SK-N-SH treated with all-trans-retinoic acid at 6 μM for 48 hours (cell line): ENCODE data around the gene DDX42.

ENCODE experiments used
- ATAC-seq: fragments of 200-7000 bp; cut with Tn5 transposase; 3 replicates; pipeline ENCODE4 v1.9.1; 2020; ENCODE audit warnings: mild to moderate bottlenecking, moderate library complexity
- CSDC2 ChIP-seq: fragments of 250-450 bp; sonication (Bioruptor Pico); IDR thresholded peaks from 2 replicates; pipeline ENCODE4 v1.5.0; 2020; ENCODE audit warnings: mild to moderate bottlenecking, moderate library complexity
- ESRRG ChIP-seq: fragments of 250-450 bp; sonication (Bioruptor Pico); IDR thresholded peaks from 2 replicates; pipeline ENCODE4 v1.6.1; 2021; ENCODE audit warnings: mild to moderate bottlenecking
- OSR1 ChIP-seq: fragments of 250-450 bp; sonication (Bioruptor Pico); IDR thresholded peaks from 2 replicates; pipeline ENCODE4 v1.8.0; 2022; ENCODE audit warnings: moderate library complexity, mild to moderate bottlenecking, inconsistent platforms
- TCF4 ChIP-seq: fragments of 250-450 bp; sonication (Bioruptor Pico); IDR thresholded peaks from 2 replicates; pipeline ENCODE4 v1.8.0; 2021; ENCODE audit warnings: mild to moderate bottlenecking, moderate library complexity, borderline replicate concordance
- ZC3H10 ChIP-seq: fragments of 250-450 bp; sonication (Bioruptor Pico); IDR thresholded peaks from 2 replicates; pipeline ENCODE4 v1.5.1; 2021; ENCODE audit warnings: mild to moderate bottlenecking, moderate library complexity
- ZFP3 ChIP-seq: fragments of 250-450 bp; sonication (Bioruptor Pico); IDR thresholded peaks from 2 replicates; pipeline ENCODE4 v1.5.0; 2020; ENCODE audit warnings: mild to moderate bottlenecking, moderate library complexity
- ZFP30 ChIP-seq: fragments of 450-650 bp; formaldehyde crosslinking; IDR thresholded peaks from 2 replicates; pipeline ENCODE4 v1.5.0; 2022; ENCODE audit warnings: mild to moderate bottlenecking, moderate library complexity
- ZNF565 ChIP-seq: fragments of 450-650 bp; formaldehyde crosslinking; conservative IDR thresholded peaks from 2 replicates; pipeline ENCODE4 v1.5.0; 2020; ENCODE audit warnings: low read depth, mild to moderate bottlenecking, moderate library complexity
- ZNF70 ChIP-seq: fragments of 450-650 bp; formaldehyde crosslinking; IDR thresholded peaks from 2 replicates; pipeline ENCODE4 v1.5.0; 2020; ENCODE audit warnings: mild to moderate bottlenecking, moderate library complexity
- ZNF8 ChIP-seq: fragments of 450-650 bp; formaldehyde crosslinking; IDR thresholded peaks from 2 replicates; pipeline ENCODE4 v1.5.0; 2020; ENCODE audit warnings: mild to moderate bottlenecking, moderate library complexity
- TF ChIP-seq, protein P1 (sequence below): fragments of 250-450 bp; sonication (Bioruptor Pico); IDR thresholded peaks from 2 replicates; pipeline ENCODE4 v1.5.0; 2020; ENCODE audit warnings: mild to moderate bottlenecking, moderate library complexity
- TF ChIP-seq, protein P2 (sequence below): fragments of 250-450 bp; sonication (Bioruptor Pico); IDR thresholded peaks from 2 replicates; pipeline ENCODE4 v1.8.0; 2020; ENCODE audit warnings: mild to moderate bottlenecking, moderate library complexity, borderline replicate concordance
- TF ChIP-seq, protein P3 (sequence below): fragments of 250-450 bp; sonication (Bioruptor Pico); IDR thresholded peaks from 2 replicates; pipeline ENCODE4 v1.5.1; 2021; ENCODE audit warnings: mild to moderate bottlenecking, moderate library complexity
- TF ChIP-seq, protein P4 (sequence below): fragments of 250-450 bp; sonication (Bioruptor Pico); IDR thresholded peaks from 2 replicates; pipeline ENCODE4 v1.8.0; 2021; ENCODE audit warnings: low read depth, mild to moderate bottlenecking, moderate library complexity, borderline replicate concordance

Gene DDX42

DNA sequence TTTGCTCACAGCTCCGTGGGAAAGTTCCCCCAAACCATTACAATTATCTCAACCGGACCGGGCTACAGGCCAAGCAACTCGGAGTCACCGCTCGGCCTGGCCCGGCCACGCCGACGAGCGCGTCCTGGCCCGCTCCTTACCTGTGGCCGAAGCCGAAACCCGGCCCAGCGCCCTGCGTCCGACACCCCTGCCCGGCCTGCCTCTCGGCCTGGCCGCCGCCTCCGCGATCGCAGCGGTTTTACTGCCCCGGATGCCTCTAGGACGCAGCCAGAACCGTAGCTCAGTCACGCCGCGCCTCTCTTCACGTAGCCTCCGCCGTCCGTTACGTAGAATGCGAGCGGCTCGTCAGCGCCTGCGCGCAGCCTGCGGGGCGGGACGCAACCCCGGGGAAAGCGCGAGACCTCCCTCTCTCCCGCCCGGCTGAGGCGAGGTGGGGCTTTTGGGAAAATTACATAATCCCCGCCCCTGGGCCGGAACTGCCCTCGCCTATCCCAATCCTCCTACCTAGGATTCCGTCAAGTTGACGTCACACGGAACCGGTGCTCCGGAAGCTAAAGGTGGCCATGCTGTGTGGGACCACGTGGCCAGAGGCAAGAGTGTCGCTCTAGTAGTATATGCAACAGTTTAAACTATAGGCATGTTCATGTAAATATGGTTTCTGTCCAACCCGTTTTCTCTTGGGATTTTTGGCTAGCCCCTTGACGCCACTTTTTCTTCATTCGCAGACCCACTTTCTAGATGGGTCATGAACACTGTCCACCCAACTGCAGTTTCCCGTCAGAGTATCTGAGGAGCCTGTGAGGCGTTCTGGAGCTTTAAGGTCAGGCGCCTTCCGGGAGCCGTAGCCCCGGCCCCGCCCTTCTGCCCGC is 464 bp upstream of the DDX42 start, which contains the start of gene CCDC47:
TSS of gene CCDC47 (minus strand) at position 326 of the 869 bp plus-strand sequence. CDS start 7,422 bp downstream, outside the sequence.
- ATAC-seq: peak; percentile 89
- TF ChIP-seq, protein P1, sequence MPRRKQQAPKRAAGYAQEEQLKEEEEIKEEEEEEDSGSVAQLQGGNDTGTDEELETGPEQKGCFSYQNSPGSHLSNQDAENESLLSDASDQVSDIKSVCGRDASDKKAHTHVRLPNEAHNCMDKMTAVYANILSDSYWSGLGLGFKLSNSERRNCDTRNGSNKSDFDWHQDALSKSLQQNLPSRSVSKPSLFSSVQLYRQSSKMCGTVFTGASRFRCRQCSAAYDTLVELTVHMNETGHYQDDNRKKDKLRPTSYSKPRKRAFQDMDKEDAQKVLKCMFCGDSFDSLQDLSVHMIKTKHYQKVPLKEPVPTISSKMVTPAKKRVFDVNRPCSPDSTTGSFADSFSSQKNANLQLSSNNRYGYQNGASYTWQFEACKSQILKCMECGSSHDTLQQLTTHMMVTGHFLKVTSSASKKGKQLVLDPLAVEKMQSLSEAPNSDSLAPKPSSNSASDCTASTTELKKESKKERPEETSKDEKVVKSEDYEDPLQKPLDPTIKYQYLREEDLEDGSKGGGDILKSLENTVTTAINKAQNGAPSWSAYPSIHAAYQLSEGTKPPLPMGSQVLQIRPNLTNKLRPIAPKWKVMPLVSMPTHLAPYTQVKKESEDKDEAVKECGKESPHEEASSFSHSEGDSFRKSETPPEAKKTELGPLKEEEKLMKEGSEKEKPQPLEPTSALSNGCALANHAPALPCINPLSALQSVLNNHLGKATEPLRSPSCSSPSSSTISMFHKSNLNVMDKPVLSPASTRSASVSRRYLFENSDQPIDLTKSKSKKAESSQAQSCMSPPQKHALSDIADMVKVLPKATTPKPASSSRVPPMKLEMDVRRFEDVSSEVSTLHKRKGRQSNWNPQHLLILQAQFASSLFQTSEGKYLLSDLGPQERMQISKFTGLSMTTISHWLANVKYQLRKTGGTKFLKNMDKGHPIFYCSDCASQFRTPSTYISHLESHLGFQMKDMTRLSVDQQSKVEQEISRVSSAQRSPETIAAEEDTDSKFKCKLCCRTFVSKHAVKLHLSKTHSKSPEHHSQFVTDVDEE (CRISPR knock-in tag): 0 out of 2 replicates have a peak, but pooled peaks have one; percentile 32
- peak; percentile 43; the same call in 1 of the 2 replicates for TF ChIP-seq CSDC2 (CRISPR knock-in tag)
- TF ChIP-seq ZC3H10 (CRISPR knock-in tag): no peak
- TF ChIP-seq, all 23 proteins: peak for 2

DNA sequence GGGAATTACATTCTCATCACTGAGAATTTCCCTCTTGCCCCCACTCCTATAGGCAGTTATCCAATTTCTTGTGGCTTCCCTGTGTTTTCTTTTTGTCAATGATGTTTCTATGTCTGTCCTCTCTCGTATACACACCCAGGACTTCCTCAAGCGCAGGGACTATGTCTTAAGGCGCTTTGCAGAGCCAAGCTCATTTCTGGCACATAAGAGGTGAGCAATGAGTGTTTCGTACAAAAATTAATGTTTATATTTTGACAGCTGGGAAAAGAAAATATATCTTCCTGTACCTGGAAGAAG is 947 bp downstream of the DDX42 start:
- no peak for TF ChIP-seq ZNF8 (CRISPR knock-in tag)
- TF ChIP-seq, protein P2, sequence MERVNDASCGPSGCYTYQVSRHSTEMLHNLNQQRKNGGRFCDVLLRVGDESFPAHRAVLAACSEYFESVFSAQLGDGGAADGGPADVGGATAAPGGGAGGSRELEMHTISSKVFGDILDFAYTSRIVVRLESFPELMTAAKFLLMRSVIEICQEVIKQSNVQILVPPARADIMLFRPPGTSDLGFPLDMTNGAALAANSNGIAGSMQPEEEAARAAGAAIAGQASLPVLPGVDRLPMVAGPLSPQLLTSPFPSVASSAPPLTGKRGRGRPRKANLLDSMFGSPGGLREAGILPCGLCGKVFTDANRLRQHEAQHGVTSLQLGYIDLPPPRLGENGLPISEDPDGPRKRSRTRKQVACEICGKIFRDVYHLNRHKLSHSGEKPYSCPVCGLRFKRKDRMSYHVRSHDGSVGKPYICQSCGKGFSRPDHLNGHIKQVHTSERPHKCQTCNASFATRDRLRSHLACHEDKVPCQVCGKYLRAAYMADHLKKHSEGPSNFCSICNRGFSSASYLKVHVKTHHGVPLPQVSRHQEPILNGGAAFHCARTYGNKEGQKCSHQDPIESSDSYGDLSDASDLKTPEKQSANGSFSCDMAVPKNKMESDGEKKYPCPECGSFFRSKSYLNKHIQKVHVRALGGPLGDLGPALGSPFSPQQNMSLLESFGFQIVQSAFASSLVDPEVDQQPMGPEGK: no peak
- TF ChIP-seq OSR1 (CRISPR knock-in tag): no peak
- no peak for TF ChIP-seq ZNF70 (CRISPR knock-in tag)
- TF ChIP-seq, protein P3, sequence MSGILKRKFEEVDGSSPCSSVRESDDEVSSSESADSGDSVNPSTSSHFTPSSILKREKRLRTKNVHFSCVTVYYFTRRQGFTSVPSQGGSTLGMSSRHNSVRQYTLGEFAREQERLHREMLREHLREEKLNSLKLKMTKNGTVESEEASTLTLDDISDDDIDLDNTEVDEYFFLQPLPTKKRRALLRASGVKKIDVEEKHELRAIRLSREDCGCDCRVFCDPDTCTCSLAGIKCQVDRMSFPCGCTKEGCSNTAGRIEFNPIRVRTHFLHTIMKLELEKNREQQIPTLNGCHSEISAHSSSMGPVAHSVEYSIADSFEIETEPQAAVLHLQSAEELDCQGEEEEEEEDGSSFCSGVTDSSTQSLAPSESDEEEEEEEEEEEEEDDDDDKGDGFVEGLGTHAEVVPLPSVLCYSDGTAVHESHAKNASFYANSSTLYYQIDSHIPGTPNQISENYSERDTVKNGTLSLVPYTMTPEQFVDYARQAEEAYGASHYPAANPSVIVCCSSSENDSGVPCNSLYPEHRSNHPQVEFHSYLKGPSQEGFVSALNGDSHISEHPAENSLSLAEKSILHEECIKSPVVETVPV (CRISPR knock-in tag): no peak
- no peak for TF ChIP-seq ZNF565
- TF ChIP-seq TCF4 (CRISPR knock-in tag): no peak
- no peak for TF ChIP-seq ESRRG (CRISPR knock-in tag)
- TF ChIP-seq, protein P4, sequence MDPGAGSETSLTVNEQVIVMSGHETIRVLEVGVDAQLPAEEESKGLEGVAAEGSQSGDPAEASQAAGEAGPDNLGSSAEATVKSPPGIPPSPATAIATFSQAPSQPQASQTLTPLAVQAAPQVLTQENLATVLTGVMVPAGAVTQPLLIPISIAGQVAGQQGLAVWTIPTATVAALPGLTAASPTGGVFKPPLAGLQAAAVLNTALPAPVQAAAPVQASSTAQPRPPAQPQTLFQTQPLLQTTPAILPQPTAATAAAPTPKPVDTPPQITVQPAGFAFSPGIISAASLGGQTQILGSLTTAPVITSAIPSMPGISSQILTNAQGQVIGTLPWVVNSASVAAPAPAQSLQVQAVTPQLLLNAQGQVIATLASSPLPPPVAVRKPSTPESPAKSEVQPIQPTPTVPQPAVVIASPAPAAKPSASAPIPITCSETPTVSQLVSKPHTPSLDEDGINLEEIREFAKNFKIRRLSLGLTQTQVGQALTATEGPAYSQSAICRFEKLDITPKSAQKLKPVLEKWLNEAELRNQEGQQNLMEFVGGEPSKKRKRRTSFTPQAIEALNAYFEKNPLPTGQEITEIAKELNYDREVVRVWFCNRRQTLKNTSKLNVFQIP: no peak
- no peak for ATAC-seq

DNA sequence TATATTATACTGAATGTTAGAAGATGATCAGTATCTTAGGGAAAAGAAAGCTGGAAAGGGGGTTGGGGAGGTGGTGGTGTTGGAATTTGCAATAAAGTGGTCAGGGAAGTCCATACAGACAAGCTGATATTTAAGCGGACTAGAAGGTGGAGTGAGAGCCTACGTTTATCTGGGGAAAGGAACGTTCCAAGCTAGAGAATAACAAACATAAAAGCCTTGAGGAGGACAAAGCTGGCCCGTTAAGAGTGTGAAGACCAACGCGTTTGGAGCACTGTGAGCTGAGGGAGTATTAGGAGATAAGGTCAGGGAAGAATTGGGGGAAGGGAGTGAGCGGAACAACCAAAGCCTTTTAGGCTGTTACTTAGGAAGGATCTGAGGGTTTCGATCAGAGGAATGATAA is 1.4 kb downstream of the DDX42 start:
- TF ChIP-seq ZC3H10 (CRISPR knock-in tag) (no peak), ZFP3 (CRISPR knock-in tag) (no peak), ZFP30 (no peak)
- TF ChIP-seq, protein P1 (CRISPR knock-in tag): no peak
- TF ChIP-seq, protein P2: no peak
- no peak for ATAC-seq
